ENCODE data around the gene PHACTR2.
"Not testable (repeated sequence)": the region's sequence is repeated elsewhere in the genome, so short reads cannot be mapped to it uniquely, and the experiment has no call there.

Gene PHACTR2

GRCh38 chr6:143859891-143860660 lies 182.3 kb downstream of the PHACTR2 start:
- no peak for TF ChIP-seq CTCF (IDR thresholded peaks at IDR 0.05; ENCODE audit: low read depth, low read length, missing control alignments)
- DNase-seq (ENCODE audit: low read depth): no peak
- no peak overlapping the region for H3K4me3 ChIP-seq (ENCODE audit: low read depth, low read length)

GRCh38 chr6:143863771-143864170 lies 186.0 kb downstream of the PHACTR2 start:
- DNase-seq (ENCODE audit: low read depth): no peak
- H3K4me3 ChIP-seq (ENCODE audit: low read depth, low read length): no peak overlapping the region
- TF ChIP-seq CTCF (IDR thresholded peaks at IDR 0.05; ENCODE audit: low read depth, low read length, missing control alignments): no peak

GRCh38 chr6:143864234-143864633 lies 186.5 kb downstream of the PHACTR2 start, which contains the start of gene ZC2HC1B:
TSS of gene ZC2HC1B (plus strand) at chr6:143864474. CDS start at chr6:143864540, 66 bp downstream.
- H3K4me3 ChIP-seq (ENCODE audit: low read depth, low read length): no peak within 1 kb of the TSS
- TF ChIP-seq CTCF (IDR thresholded peaks at IDR 0.05; ENCODE audit: low read depth, low read length, missing control alignments): no peak
- DNase-seq (ENCODE audit: low read depth): no peak

- no peak for TF ChIP-seq CTCF (IDR thresholded peaks at IDR 0.05; ENCODE audit: low read depth, low read length, missing control alignments)
- H3K4me3 ChIP-seq (ENCODE audit: low read depth, low read length): no peak overlapping the region
- DNase-seq (ENCODE audit: low read depth): no peak
Observed at GRCh38 chr6:143867236-143867635, 189.5 kb downstream of the PHACTR2 start.

GRCh38 chr6:143868808-143869207 lies 191.0 kb downstream of the PHACTR2 start:
- not testable (repeated sequence) for H3K4me3 ChIP-seq (ENCODE audit: low read depth, low read length); DNase-seq (ENCODE audit: low read depth)

- DNase-seq (ENCODE audit: low read depth); H3K4me3 ChIP-seq (ENCODE audit: low read depth, low read length): not testable (repeated sequence)
Observed at GRCh38 chr6:143871202-143871730, 193.5 kb downstream of the PHACTR2 start.

GRCh38 chr6:143872201-143872600 lies 194.4 kb downstream of the PHACTR2 start:
- DNase-seq (ENCODE audit: low read depth): peak; percentile 13
- H3K4me3 ChIP-seq (ENCODE audit: low read depth, low read length): no peak overlapping the region
- TF ChIP-seq CTCF (IDR thresholded peaks at IDR 0.05; ENCODE audit: low read depth, low read length, missing control alignments): no peak

- H3K4me3 ChIP-seq (ENCODE audit: low read depth, low read length); DNase-seq (ENCODE audit: low read depth): not testable (repeated sequence)
Observed at GRCh38 chr6:143873600-143873999, 195.8 kb downstream of the PHACTR2 start.

- H3K4me3 ChIP-seq (ENCODE audit: low read depth, low read length): not testable (repeated sequence)
Observed at GRCh38 chr6:143874503-143874902, 196.7 kb downstream of the PHACTR2 start.

More at GRCh38 chr6:143874503-143874902, 196.7 kb downstream of the PHACTR2 start:
- not testable (repeated sequence) for DNase-seq (ENCODE audit: low read depth)

All from GM12864 (cell line).